ENCODE data around the gene ZNF732. TPM values are rescaled to one million over a fixed set of nuclear protein-coding genes. Genes with fewer than 3 reads are reported as not detected.
A peak's percentile ranks its signal among the peaks of the same experiment; 100 is the strongest.
"Not testable (repeated sequence)": the region's sequence is repeated elsewhere in the genome, so short reads cannot be mapped to it uniquely, and the experiment has no call there.

Gene ZNF732
- total RNA-seq, 2 donors from 2014 or later, result 8.6 to 23.4 TPM

GRCh38 chr4:314296-314903 is 9.1 kb upstream of the ZNF732 start:
- Histone ChIP-seq H3K4me1 (ENCODE audit: control insufficient read depth, insufficient read depth, low read length) (no peaks in the 10 kb centered on the region), H3K27me3 (ENCODE audit: control insufficient read depth, insufficient read depth, low read length, poor library complexity, severe bottlenecking) (no peaks in the 10 kb centered on the region), H3K27ac (ENCODE audit: low read depth, low read length) (no peak overlapping the region), H3K36me3 (ENCODE audit: control insufficient read depth, insufficient read depth, low read length) (no peaks in the 10 kb centered on the region), H3K9me3 (ENCODE audit: control insufficient read depth, low read length) (peaks cover 34% of the 10 kb centered on the region), H3K4me3 (ENCODE audit: low read length) (no peak overlapping the region), H3K9ac (ENCODE audit: extremely low read depth, low read length, poor library complexity, severe bottlenecking) (no peak overlapping the region)
- peaks cover 83% of the 10 kb centered on the region for H3K9me3 Mint-ChIP-seq
- H3K36me3 Mint-ChIP-seq (ENCODE audit: low read depth), result peaks cover 2% of the 10 kb centered on the region
- TF ChIP-seq CTCF (conservative IDR thresholded peaks at IDR 0.05), result no peak
- WGBS, 2 experiments (ENCODE audit: insufficient coverage in 1 of 2, insufficient read length in 1 of 2), result 75 to 100% methylated on average over 1 of the region's 1 CpG
- no peaks in the 10 kb centered on the region for H3K4me1 Mint-ChIP-seq
- H3K4me3 Mint-ChIP-seq, result no peak overlapping the region
- H3K27me3 Mint-ChIP-seq (ENCODE audit: insufficient read depth), result peaks cover 4% of the 10 kb centered on the region
- no peak overlapping the region for H3K27ac Mint-ChIP-seq
- no peak for DNase-seq

- DNase-seq, result no peak
- H3K4me3 ChIP-seq (ENCODE audit: low read length), result no peak overlapping the region
- TF ChIP-seq CTCF (conservative IDR thresholded peaks at IDR 0.05), result no peak
- Mint-ChIP-seq H3K9me3 (peaks cover 65% of the 10 kb centered on the region), H3K4me3 (no peak overlapping the region), H3K4me1 (no peaks in the 10 kb centered on the region), H3K27ac (no peak overlapping the region), H3K27me3 (ENCODE audit: insufficient read depth) (peaks cover 5% of the 10 kb centered on the region), H3K36me3 (ENCODE audit: low read depth) (no peaks in the 10 kb centered on the region)
- no peak overlapping the region for H3K9ac ChIP-seq (ENCODE audit: extremely low read depth, low read length, poor library complexity, severe bottlenecking)
- H3K36me3 ChIP-seq (ENCODE audit: control insufficient read depth, insufficient read depth, low read length), result no peaks in the 10 kb centered on the region
- 89% methylated on average over 1 of the region's 1 CpG; no CpG with 5 or more reads in 1 of the 2 experiments for WGBS, 2 experiments (ENCODE audit: insufficient coverage in 1 of 2, insufficient read length in 1 of 2)
- H3K27me3 ChIP-seq (ENCODE audit: control insufficient read depth, insufficient read depth, low read length, poor library complexity, severe bottlenecking), result no peaks in the 10 kb centered on the region
- H3K27ac ChIP-seq (ENCODE audit: low read depth, low read length), result no peak overlapping the region
- peaks cover 50% of the 10 kb centered on the region for H3K9me3 ChIP-seq (ENCODE audit: control insufficient read depth, low read length)
- no peaks in the 10 kb centered on the region for H3K4me1 ChIP-seq (ENCODE audit: control insufficient read depth, insufficient read depth, low read length)
Measured at GRCh38 chr4:309807-310206, 4.5 kb upstream of the ZNF732 start.

GRCh38 chr4:306551-306961 is 1.3 kb upstream of the ZNF732 start:
- TF ChIP-seq CTCF (conservative IDR thresholded peaks at IDR 0.05), result no peak
- peaks cover 5% of the 10 kb centered on the region for H3K4me1 Mint-ChIP-seq

GRCh38 chr4:304516-304915 is 758 bp downstream of the ZNF732 start:
- peaks cover 16% of the 10 kb centered on the region for H3K36me3 Mint-ChIP-seq (ENCODE audit: low read depth)
- WGBS, 2 experiments (ENCODE audit: insufficient coverage in 1 of 2, insufficient read length in 1 of 2), result 38 to 61% methylated on average over 15 to 20 of the region's 20 CpGs
- H3K9ac ChIP-seq (ENCODE audit: extremely low read depth, low read length, poor library complexity, severe bottlenecking), result peak overlapping the region; percentile 47
- H3K4me3 Mint-ChIP-seq, result peak overlapping the region; percentile 75
- H3K4me3 ChIP-seq (ENCODE audit: low read length), result peak overlapping the region; percentile 80
- H3K36me3 ChIP-seq (ENCODE audit: control insufficient read depth, insufficient read depth, low read length); H3K4me1 Mint-ChIP-seq; DNase-seq; H3K27me3 ChIP-seq (ENCODE audit: control insufficient read depth, insufficient read depth, low read length, poor library complexity, severe bottlenecking); H3K4me1 ChIP-seq (ENCODE audit: control insufficient read depth, insufficient read depth, low read length); H3K27ac ChIP-seq (ENCODE audit: low read depth, low read length); H3K27me3 Mint-ChIP-seq (ENCODE audit: insufficient read depth): not testable (repeated sequence)
- H3K9me3 Mint-ChIP-seq, result peaks cover 69% of the 10 kb centered on the region
- peak overlapping the region; percentile 18 for H3K27ac Mint-ChIP-seq
- H3K9me3 ChIP-seq (ENCODE audit: control insufficient read depth, low read length), result peaks cover 58% of the 10 kb centered on the region

More at GRCh38 chr4:306551-306961, 1.3 kb upstream of the ZNF732 start:
- H3K9me3 Mint-ChIP-seq, result peaks cover 68% of the 10 kb centered on the region
- H3K27ac Mint-ChIP-seq, result no peak overlapping the region
- no peak overlapping the region for H3K27ac ChIP-seq (ENCODE audit: low read depth, low read length)
- H3K9ac ChIP-seq (ENCODE audit: extremely low read depth, low read length, poor library complexity, severe bottlenecking), result no peak overlapping the region
- peaks cover 56% of the 10 kb centered on the region for H3K9me3 ChIP-seq (ENCODE audit: control insufficient read depth, low read length)
- H3K27me3 Mint-ChIP-seq (ENCODE audit: insufficient read depth), result peaks cover 7% of the 10 kb centered on the region
- DNase-seq, result no peak
- 90 to 94% methylated on average over 2 to 3 of the region's 3 CpGs for WGBS, 2 experiments (ENCODE audit: insufficient coverage in 1 of 2, insufficient read length in 1 of 2)
- H3K4me1 ChIP-seq (ENCODE audit: control insufficient read depth, insufficient read depth, low read length), result no peaks in the 10 kb centered on the region
- peaks cover 13% of the 10 kb centered on the region for H3K36me3 Mint-ChIP-seq (ENCODE audit: low read depth)
- no peak overlapping the region for H3K4me3 ChIP-seq (ENCODE audit: low read length)
- peaks cover 7% of the 10 kb centered on the region for H3K36me3 ChIP-seq (ENCODE audit: control insufficient read depth, insufficient read depth, low read length)
- no peak overlapping the region for H3K4me3 Mint-ChIP-seq
- no peaks in the 10 kb centered on the region for H3K27me3 ChIP-seq (ENCODE audit: control insufficient read depth, insufficient read depth, low read length, poor library complexity, severe bottlenecking)
